Ascending aorta (tissue), 2 donors: ENCODE data around the gene BCL2L13. TPM values are rescaled to one million over a fixed set of nuclear protein-coding genes. Genes with fewer than 3 reads are reported as not detected.
"Not testable (repeated sequence)": the region's sequence is repeated elsewhere in the genome, so short reads cannot be mapped to it uniquely, and the experiment has no call there.

ENCODE experiments used
- DNase-seq, 2 donors: peaks; one replicate each; pipeline ENCODE4 v3.0.0-alpha.2; 2019; ENCODE audit warnings: low spot score in 2 of 2
- H3K27ac ChIP-seq, 2 donors: fragments of 200-600 bp; sonication (generic); one replicate each; pipeline ENCODE4 v1.5.1; 2016 to 2017; ENCODE audit warnings: mild to moderate bottlenecking in 1 of 2
- H3K27me3 ChIP-seq: fragments of 200-600 bp; sonication (generic); one replicate; pipeline ENCODE4 v1.5.1; 2017
- H3K36me3 ChIP-seq, 2 donors: fragments of 200-600 bp; sonication (generic); one replicate each; pipeline ENCODE4 v1.5.1; 2016
- H3K4me1 ChIP-seq, 2 donors: fragments of 200-600 bp; sonication (generic); one replicate each; pipeline ENCODE4 v1.5.1; 2016 to 2017; ENCODE audit warnings: mild to moderate bottlenecking in 1 of 2
- H3K4me3 ChIP-seq, 2 donors: fragments of 200-600 bp; sonication (generic); one replicate each; pipeline ENCODE4 v1.5.1; 2016 to 2017; ENCODE audit warnings: mild to moderate bottlenecking in 1 of 2
- H3K9me3 ChIP-seq, 2 donors: fragments of 200-600 bp; sonication (generic); one replicate each; pipeline ENCODE4 v1.5.1; 2016
- intact Hi-C: fragments of 100-400 bp; cut with DNase I; formaldehyde crosslinking; loops from one replicate; pipeline ENCODE4 v1.15.1; 2023
- total RNA-seq: library from RNA; depleted of rRNA; stranded (reverse); fragments of >200 nt; gene quantifications from one replicate; pipeline ENCODE4 v1.1.0, GENCODE V29; 2016
- TF ChIP-seq, protein P1 (sequence below), 3 experiments: fragments of 200-600 bp in 2 of 3; fragments of 450-650 bp in 1 of 3; sonication (generic) in 2 of 3; IDR thresholded peaks; one replicate each; pipeline ENCODE4 v1.5.1; 2016 to 2019; ENCODE audit warnings: antibody characterized with exemption in 3 of 3, mild to moderate bottlenecking in 1 of 3, moderate library complexity in 1 of 3

BCL2L13 gene
- total RNA-seq, 1 donor from 2014 or later: 4.6 TPM

DNA sequence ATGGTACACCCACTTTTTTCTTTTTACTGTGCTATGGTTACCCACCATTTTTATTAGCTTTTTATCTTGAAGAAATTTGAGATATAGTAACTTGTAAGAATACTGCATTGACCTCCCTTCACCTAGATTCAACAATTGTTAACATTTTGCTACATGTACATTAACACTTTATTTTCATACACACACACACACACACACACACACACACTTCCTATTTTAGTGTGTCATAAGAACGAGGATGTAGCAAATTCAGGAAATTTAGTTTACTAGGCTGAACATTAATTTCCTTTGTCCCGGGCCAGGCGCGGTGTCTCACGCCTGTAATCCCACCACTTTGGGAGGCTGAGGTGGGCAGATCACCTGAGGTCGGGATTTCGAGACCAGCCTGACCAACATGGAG is 8.9 kb upstream of the BCL2L13 start:
- peak overlapping the region in 1 of 2 donors; percentile 95 for H3K4me3 ChIP-seq
- H3K4me1 ChIP-seq: peaks cover 13% of the 10 kb centered on the region in 2 donors
- no peaks in the 10 kb centered on the region for H3K9me3 ChIP-seq
- peak overlapping the region in 1 of 2 donors; percentile 92 for H3K27ac ChIP-seq
- H3K27me3 ChIP-seq: no peaks in the 10 kb centered on the region
- intact Hi-C loops: loop anchor here (5.0 kb wide), 3 partner anchors 57 to 428 kb away; no protein-coding TSS in a partner anchor
- peaks cover 0 to 5% of the 10 kb centered on the region in 2 donors for H3K36me3 ChIP-seq
- DNase-seq: no peak
- TF ChIP-seq, protein P1, sequence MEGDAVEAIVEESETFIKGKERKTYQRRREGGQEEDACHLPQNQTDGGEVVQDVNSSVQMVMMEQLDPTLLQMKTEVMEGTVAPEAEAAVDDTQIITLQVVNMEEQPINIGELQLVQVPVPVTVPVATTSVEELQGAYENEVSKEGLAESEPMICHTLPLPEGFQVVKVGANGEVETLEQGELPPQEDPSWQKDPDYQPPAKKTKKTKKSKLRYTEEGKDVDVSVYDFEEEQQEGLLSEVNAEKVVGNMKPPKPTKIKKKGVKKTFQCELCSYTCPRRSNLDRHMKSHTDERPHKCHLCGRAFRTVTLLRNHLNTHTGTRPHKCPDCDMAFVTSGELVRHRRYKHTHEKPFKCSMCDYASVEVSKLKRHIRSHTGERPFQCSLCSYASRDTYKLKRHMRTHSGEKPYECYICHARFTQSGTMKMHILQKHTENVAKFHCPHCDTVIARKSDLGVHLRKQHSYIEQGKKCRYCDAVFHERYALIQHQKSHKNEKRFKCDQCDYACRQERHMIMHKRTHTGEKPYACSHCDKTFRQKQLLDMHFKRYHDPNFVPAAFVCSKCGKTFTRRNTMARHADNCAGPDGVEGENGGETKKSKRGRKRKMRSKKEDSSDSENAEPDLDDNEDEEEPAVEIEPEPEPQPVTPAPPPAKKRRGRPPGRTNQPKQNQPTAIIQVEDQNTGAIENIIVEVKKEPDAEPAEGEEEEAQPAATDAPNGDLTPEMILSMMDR (IDR thresholded peaks at IDR 0.05): no peak

DNA sequence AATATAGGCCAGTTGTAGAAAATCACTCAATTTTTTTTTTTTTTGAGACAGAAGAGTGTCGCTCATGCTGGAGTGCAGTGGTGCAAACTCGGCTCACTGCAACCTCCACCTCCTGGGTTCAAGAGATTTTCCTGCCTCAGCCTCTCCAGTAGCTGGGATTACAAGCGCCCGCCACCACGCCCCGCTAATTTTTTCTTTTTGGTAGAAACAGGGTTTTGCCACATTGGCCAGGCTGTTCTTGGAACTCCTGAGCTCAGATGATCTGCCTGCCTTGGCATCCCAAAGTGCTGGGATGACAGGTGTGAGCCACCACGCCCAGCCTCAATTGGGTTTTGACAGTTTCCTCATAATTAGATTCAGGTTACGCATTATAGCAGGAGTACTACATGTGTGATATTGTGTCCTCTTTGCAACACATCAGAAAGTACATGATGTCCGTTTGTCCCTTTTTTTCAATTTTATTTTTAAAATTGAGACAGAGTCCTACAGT is 7.4 kb upstream of the BCL2L13 start:
- Histone ChIP-seq H3K4me1 (peaks cover 13% of the 10 kb centered on the region in 2 donors), H3K9me3 (no peaks in the 10 kb centered on the region), H3K36me3 (no peaks in the 10 kb centered on the region), H3K4me3 (no peak overlapping the region), H3K27me3 (no peaks in the 10 kb centered on the region), H3K27ac (no peak overlapping the region)
- TF ChIP-seq, protein P1 (IDR thresholded peaks at IDR 0.05): no peak
- intact Hi-C loops: no loop called here
- no peak for DNase-seq

DNA sequence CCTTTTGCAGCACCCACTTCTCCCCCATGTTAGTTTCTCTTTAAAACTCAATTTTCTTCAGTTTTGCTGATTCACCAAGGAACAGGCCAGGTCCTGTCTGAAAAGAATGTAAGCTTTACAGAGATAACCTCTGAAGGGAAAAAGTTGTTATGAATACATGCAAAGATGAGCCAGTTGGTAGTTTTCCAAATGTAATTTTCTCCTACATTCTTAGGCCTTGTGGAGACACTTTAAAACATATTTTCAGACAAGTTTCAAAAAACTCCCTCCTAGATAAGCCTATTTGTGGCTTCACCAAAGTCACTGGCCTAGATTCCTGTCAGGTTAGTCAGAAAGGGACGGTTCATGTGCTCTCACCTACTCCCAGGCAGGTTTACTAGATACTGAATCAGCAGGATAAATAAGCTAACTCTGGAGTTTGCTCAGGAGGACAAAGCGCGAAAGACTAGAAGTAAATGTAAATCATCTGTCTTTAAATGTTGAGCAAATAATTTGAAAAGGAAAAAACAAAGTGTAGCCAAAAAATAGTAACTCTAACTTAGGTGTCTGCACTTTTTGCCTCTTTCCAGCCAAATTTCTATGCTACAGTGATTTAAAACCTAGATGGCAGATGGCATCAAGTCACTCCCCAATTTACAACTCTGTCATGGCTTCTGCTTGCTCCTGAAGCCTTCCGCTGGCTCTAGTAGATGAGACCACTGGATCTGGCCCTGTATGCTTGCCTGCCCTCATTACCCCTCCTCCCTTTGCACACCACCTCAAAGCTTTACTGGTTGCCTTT is 5.2 kb upstream of the BCL2L13 start:
- DNase-seq: no peak
- no peaks in the 10 kb centered on the region for H3K27me3 ChIP-seq
- H3K27ac ChIP-seq: no peak overlapping the region
- peaks cover 5 to 6% of the 10 kb centered on the region in 2 donors for H3K4me1 ChIP-seq
- no peak overlapping the region for H3K4me3 ChIP-seq
- TF ChIP-seq, protein P1 (IDR thresholded peaks at IDR 0.05): no peak
- intact Hi-C loops: no loop called here
- H3K9me3 ChIP-seq: no peaks in the 10 kb centered on the region
- H3K36me3 ChIP-seq: no peaks in the 10 kb centered on the region

DNA sequence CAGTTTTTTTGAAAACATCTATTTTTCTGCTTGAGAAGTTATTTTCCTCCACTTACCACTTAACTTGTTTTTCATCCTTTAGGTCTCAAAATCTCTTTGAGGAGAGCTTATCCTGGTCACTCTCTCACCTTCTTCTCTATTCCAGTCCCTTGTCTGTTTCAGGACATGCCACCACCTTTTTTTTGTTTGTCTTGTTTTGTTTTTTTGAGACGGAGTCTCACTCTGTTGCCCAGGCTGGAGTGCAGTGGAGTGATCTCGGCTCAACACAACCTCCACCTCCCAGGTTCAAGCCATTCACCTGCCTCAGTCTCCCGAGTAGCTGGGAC is 4.6 kb upstream of the BCL2L13 start:
- Histone ChIP-seq H3K27me3 (no peaks in the 10 kb centered on the region), H3K4me3 (no peak overlapping the region), H3K9me3 (no peaks in the 10 kb centered on the region), H3K4me1 (peaks cover 5 to 6% of the 10 kb centered on the region in 2 donors), H3K36me3 (no peaks in the 10 kb centered on the region), H3K27ac (no peak overlapping the region)
- DNase-seq: no peak
- intact Hi-C loops: no loop called here
- TF ChIP-seq, protein P1 (IDR thresholded peaks at IDR 0.05): no peak

DNA sequence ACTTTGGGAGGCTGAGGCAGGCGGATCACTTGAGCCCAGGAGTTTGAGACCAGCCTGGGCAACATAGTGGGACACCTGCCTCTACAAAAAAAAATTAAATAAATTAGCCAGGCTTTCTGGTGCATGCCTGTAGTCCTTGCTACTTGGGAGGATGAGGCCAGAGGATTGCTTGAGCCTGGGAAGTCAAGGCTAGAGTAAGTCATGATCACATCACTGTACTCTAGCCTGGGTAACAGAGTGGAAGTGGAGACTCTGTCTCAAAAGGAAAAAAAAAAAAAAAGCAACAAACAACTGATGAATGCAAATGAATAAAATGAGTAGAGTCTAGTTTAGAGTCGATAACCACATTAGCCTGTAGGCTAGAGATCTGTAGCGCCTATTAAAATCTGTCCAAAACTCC is 3.9 kb upstream of the BCL2L13 start:
- H3K27me3 ChIP-seq: no peaks in the 10 kb centered on the region
- intact Hi-C loops: loop anchor here (5.0 kb wide), 4 partner anchors 73 to 477 kb away; partner anchors contain the start of genes HDHD5 and PEX26
- TF ChIP-seq, protein P1 (IDR thresholded peaks at IDR 0.05): no peak
- H3K4me1 ChIP-seq: peaks cover 2 to 6% of the 10 kb centered on the region in 2 donors
- DNase-seq: no peak
- no peak overlapping the region for H3K27ac ChIP-seq
- H3K4me3 ChIP-seq: no peak overlapping the region
- no peaks in the 10 kb centered on the region for H3K9me3 ChIP-seq
- no peaks in the 10 kb centered on the region for H3K36me3 ChIP-seq

DNA sequence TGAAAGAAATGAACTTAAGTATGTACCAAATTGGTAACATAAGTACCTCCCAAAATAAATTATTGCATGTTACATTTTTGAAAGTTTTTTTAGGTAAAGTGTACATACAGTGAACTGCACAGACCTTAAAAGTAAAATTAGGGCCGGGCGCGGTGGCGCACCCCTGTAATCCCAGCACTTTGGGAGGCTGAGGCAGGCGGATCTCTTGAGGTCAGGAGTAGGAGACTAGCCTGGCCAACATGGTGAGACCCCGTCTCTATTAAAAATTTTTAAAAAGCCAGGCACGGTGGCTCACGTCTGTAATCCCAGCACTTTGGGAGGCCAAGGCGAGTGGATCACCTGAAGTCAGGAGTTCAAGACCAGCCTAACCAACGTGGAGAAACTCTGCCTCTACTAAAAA is 1.7 kb upstream of the BCL2L13 start:
- peaks cover 5 to 11% of the 10 kb centered on the region in 2 donors for H3K4me1 ChIP-seq
- intact Hi-C loops: loop anchor here (5.0 kb wide), 4 partner anchors 70 to 480 kb away; partner anchors contain the start of genes HDHD5 and PEX26
- not testable (repeated sequence) for H3K9me3 ChIP-seq, H3K4me3 ChIP-seq, H3K27ac ChIP-seq, H3K27me3 ChIP-seq, H3K36me3 ChIP-seq, DNase-seq
